Tibial nerve (tissue), 3 donors: ENCODE data around the gene PELO.

Experiments
- POLR2A ChIP-seq, 2 donors: fragments of 450-650 bp; IDR thresholded peaks; one replicate each; pipeline ENCODE4 v1.6.1; 2017; ENCODE audit warnings: antibody characterized with exemption in 2 of 2, mild to moderate bottlenecking in 2 of 2, moderate library complexity in 2 of 2
- TF ChIP-seq, protein P1 (sequence below), 5 experiments: fragments of 200-600 bp in 3 of 5; fragments of 450-650 bp in 2 of 5; sonication (generic) in 3 of 5; IDR thresholded peaks; one replicate each; pipeline ENCODE4 v1.5.1; 2016 to 2019; ENCODE audit warnings: antibody characterized with exemption in 5 of 5, mild to moderate bottlenecking in 3 of 5, moderate library complexity in 2 of 5

DNA sequence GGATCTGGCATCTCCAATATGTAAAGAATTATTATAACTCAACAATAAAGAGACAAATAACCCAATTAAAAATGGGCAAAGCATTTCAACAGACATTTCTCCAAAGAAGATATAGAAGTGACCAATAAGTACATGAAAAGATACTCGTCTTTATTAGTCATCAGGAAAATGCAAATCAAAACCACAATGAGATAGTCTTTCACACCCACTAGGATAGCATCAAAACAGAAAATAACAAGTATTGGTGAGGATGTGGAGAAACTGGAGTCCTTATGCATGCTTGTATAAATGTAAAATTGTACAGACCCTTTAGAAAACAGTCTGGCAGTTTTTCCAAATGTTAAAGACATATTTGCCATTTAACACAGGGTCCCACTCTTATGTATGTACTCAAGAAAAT lies 39.1 kb upstream of the PELO start:
- no peak for TF ChIP-seq POLR2A (IDR thresholded peaks at IDR 0.05)
- TF ChIP-seq, protein P1, sequence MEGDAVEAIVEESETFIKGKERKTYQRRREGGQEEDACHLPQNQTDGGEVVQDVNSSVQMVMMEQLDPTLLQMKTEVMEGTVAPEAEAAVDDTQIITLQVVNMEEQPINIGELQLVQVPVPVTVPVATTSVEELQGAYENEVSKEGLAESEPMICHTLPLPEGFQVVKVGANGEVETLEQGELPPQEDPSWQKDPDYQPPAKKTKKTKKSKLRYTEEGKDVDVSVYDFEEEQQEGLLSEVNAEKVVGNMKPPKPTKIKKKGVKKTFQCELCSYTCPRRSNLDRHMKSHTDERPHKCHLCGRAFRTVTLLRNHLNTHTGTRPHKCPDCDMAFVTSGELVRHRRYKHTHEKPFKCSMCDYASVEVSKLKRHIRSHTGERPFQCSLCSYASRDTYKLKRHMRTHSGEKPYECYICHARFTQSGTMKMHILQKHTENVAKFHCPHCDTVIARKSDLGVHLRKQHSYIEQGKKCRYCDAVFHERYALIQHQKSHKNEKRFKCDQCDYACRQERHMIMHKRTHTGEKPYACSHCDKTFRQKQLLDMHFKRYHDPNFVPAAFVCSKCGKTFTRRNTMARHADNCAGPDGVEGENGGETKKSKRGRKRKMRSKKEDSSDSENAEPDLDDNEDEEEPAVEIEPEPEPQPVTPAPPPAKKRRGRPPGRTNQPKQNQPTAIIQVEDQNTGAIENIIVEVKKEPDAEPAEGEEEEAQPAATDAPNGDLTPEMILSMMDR (IDR thresholded peaks at IDR 0.05) = no peak
